SKM-1 treated with dmso at 0.1 percent for 144 hours (cell line): Measurements from ENCODE around the gene BCL6B.
"Not testable (repeated sequence)": the region's sequence is repeated elsewhere in the genome, so short reads cannot be mapped to it uniquely, and the experiment has no call there.

Experiments
- DNase-seq: peaks from one replicate; lab custom pipeline; 2025; ENCODE audit not compliant: unreplicated experiment; lab: John Stamatoyannopoulos, UW

Gene BCL6B

DNA sequence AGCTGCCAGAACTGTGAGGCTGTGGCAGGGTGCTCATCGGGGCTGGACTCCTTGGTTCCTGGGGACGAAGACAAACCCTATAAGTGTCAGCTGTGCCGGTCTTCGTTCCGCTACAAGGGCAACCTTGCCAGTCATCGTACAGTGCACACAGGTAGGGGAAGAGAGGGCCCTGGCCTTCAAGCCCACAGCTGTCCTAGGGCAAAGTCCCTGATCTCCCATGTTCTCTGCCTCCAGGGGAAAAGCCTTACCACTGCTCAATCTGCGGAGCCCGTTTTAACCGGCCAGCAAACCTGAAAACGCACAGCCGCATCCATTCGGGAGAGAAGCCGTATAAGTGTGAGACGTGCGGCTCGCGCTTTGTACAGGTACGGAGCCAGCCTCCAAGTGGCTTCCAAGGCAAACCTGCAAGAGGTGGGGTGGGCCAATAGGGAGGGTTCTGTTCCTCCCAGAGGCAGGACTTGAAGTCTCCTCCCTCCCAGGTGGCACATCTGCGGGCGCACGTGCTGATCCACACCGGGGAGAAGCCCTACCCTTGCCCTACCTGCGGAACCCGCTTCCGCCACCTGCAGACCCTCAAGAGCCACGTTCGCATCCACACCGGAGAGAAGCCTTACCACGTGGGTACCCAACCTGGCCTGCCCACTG, 3.7 kb downstream of the BCL6B start:
- DNase-seq = no peak

- no peak for DNase-seq
These were observed 4.5 kb downstream of the BCL6B start for GRCh38 chr17:7027335-7027734.

DNA sequence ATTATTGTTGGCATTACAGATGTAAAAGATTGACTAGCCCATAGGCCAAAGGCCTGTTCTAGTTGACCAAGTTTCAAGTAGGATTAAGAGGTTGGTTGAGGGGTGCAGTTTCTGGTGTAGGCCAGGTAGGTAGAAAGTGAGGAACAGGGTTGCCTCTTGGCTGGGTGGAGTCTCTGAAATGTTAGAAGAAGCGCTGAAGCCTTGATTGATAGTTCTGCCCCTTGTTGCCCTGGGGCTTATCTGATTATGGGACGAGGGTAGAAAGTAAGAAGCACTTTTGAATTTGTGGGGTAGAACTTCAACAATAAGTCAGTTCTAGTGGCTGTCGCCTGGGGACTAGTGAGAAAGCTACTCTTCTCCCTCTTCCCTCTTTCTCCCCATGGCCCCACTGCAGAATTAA, 6.2 kb downstream of the BCL6B start:
- no peak for DNase-seq

DNA sequence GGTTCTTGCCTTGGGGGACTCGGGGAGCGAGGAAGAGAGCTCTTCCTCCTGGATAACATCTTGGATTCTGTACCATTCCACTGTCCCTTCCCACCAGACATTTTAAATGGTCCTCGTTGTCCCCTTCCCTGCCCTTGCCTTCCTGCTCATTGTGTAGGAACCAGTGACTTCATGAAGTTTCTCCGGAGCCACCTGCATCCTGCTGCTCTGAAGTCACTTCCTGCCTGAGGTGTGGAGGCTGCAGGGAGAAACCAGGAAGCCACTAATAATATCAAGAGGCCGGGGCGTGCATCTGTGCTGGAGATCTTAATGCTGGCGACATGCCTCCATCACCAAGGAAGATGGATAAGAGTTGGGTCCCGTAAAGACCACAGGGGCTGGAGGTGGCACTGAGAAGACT, 6.8 kb downstream of the BCL6B start:
- no peak for DNase-seq

GRCh38 chr17:7034955-7035590, 12.2 kb downstream of the BCL6B start:
- peak; percentile 19 for DNase-seq

DNA sequence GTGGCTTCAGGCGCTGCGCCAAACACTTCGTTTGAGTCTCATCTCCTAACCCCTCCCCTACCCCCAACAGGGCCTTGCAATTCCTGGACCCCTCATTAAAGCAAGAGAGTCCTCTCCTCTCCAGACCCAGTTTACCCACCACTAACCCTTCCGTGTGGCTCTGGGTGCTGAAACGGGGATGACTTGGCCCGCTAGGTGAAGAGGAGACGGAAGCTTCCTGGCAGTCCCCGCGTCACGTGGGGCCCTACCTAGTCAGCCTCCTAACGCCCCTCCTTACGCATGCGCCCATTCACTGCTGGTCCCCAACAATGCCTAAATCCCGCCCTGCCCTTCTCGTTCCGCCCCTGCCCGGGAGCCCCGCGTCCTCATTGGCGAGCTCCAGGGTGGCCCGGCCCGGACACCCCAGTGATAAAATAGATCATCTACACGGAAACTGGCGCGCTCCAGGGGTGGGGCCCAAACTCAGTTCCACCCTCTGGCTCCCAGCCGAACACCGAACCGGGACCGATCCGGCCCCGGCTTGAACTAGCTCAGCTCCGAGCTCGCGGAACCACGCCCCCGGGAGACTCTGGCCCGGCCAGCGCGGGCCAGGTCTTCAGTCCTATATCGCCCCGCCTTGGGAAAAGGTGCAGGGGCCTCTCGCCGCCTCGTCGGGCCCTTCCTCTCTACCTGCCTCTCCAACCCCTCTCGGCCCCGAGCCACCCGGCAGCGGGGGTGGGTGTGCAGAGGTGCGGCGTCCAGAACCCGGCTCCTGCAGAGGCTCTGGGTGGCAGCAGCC, 12.9 kb downstream of the BCL6B start, which contains the start of gene SLC16A13:
TSS of gene SLC16A13 (plus strand) at position 425 of the 778 bp plus-strand sequence. CDS start 368 bp downstream, outside the sequence.
- peak; percentile 74 for DNase-seq

- no peak for DNase-seq
These were observed 15.4 kb downstream of the BCL6B start for GRCh38 chr17:7038025-7038862.

DNA sequence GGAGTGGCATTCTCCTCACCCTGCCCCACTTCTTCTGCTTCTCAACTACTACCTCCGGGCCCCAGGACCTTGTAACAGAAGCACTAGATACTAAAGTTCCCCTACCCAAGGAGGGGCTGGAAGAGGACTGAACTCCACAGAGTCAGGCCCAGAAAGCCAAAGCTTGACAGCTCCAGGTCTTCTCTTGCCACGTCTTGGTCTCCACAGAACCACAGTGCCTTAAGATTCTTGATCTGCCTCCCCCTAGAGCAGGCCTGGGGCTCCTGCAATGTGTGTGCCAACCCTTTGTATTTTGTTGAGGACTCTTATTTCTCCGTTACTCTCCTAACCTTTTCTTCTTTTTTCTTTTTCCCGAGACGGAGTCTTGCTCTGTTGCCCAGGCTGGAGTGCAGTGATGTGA, 17.0 kb downstream of the BCL6B start:
- DNase-seq = no peak

GRCh38 chr17:7041607-7042500, 19.0 kb downstream of the BCL6B start:
- no peak for DNase-seq

- no peak for DNase-seq
These were observed 19.8 kb downstream of the BCL6B start for GRCh38 chr17:7042501-7043181.

DNA sequence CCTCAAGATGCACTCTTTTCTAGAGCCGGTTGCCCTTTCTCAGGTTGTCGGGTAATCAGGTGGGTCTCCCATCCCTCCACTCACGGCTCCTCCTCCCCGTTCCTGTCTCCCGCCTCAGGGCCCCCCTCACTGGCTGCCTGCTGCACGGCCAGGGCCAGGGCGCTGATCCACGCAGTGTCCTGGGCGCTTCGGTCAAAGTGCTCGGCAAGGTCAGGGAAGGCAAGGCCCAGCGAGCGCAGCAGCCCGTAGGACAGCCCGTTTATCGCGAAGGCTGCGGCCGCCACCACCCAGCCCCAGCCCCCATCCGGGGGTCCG, 20.3 kb downstream of the BCL6B start:
- no peak for DNase-seq

GRCh38 chr17:7043497-7044198, 20.8 kb downstream of the BCL6B start, which contains the start of gene SLC16A11:
SLC16A11 (minus strand) TSS chr17:7044092; CDS start chr17:7043513, 579 bp downstream.
- no peak for DNase-seq

DNA sequence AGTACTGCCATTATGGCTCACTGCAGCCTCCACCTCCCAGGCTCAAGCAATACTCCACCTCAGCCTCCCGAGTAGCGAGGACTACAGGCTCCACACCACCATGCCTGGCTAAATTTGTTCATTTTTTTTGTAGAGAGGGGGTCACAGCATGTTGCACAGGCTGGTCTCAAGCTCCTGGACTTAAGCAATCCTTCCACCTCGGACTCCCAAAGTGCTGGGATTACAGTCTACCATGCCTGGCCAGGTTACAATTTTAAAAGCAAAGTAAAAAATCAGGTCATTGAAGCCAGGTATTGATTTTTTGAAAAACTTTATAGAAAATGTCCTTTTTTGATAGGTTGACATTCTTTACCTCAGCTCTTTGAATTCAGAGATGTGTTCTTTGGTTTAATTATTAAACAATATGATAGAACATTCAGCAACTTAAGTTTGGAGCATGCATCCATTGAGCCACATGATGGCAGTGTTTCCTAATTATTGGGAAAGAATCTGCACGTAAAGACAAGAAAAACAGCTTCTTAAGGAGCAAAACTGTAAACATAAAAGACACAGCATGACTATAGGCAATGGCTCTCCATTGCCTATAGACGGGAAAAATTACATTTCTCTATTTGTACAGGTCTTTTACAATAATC, 22.8 kb downstream of the BCL6B start:
- DNase-seq = no peak

DNA sequence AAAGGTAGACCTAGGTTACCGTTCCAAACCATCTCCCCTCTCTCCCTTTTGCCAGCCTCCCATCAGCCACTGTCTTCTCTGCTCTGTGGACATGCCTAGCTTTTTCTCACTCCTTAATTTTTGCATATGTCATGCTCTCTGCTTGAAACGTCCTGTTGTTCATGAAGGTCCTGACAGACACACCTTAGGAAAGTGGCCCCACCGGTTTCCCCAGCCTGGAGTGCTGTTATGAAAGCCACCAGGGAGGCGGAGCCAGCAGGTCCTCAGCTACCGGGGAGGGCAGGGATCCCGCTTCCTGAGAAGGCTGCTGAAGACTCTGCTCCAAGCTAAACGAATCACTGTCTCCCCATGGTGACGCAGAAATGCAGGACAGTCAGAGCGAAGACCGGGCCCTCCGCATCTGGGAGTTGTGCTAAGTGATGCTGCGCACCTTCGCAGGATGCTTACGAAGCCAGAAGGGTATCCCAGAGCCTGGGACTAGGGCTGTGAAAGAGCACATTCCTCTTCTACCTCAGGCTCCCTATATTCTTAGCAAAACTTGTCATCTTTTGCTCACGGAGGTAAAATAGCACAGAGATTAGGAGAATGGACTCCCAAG, 23.4 kb downstream of the BCL6B start:
- no peak for DNase-seq

DNA sequence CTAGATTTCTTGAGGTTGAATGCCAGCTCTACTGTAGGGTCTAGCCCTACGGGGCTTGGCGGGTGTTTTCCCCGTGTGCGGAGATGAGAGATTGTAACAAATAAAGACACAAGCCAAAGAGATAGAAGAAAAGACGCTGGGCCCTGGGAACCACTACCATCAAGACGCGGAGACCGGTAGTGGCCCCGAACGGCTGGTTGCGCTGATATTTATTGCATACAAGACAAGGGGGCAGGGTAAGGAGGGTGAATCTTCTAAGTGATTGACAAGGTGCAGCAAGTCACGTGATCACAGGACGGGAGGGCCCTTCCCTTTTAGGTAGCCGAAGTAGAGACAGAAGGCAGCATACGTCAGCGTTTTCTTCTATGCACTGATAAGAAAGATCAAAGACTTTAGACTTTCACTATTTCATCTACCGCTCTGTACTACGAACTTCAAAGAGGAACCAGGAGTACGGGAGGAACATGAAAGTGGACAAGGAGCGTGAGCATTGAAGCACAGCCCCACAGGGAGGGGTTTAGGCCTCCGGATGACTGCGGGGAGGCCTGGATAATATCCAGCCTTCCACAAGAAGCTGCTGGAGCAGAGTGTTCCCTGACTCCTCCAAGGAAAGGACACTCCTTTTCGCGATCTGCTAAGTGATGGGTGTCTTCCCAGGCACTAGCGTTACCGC, 24.0 kb downstream of the BCL6B start:
- not testable (repeated sequence) for DNase-seq

DNA sequence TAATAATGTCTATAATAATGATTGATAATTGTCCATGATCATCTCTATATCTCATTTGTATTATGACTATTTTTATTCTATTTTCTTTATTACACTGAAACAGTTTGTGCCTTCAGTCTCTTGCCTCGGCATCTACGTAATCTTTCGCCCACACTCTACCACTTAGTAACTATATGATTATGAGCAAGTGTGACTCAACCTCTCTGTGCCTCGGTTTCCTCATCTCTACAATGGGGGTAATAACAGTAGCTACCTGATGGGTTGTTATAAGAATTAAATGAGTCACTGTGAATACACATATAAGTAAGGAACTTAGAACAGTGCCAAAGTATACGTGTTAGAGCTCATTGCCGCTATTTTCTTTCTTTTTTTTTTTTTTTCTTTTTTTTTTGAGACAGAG, 24.7 kb downstream of the BCL6B start:
- no peak for DNase-seq

DNA sequence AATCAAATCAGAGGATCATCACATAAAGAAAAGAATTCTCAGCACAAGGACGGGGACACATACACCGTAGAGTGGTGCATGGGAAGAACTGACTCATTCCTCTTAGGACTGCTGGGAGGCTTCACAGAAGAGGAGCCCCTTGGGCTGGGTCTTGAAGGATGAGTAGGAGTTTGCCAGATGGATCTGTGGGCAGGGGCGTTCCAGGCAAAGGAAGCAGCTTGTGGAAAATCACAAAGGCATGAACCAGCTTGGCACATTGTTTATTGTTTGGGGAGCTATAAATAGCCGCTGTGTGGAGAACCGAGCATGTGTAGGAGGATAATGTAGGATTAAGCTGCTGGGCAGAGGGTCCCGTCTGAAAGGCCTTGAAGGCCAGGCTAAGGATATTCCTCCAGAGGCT, 26.1 kb downstream of the BCL6B start:
- no peak for DNase-seq

DNA sequence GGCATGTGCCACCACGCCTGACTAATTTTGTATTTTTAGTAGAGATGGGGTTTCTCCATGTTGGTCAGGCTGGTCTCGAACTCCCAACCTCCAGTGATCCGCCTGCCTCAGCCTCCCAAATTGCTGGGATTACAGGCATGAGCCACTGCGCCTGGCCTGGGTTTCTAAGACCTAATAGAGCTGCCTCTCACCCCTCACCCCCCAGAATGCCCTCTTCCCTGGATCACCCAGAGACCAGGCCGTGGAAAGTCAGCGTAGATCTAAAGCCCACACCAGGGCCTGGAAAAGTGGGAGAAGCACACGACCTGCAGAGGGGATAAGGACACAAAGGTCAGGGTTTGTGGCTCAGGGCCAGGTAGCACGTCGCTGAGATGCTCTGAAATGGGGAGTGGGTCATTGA, 27.7 kb downstream of the BCL6B start:
- not testable (repeated sequence) for DNase-seq
